ENCODE measurements around the gene COL4A5. TPM values are rescaled to one million over a fixed set of nuclear protein-coding genes. Genes with fewer than 3 reads are reported as not detected.

COL4A5 gene
- total RNA-seq, 1 experiment from 2014 or later, result 29.4 TPM

GRCh38 chrX:108640817-108641216, 201.2 kb downstream of the COL4A5 start (continued):
- TF ChIP-seq ZBTB33 (IDR thresholded peaks at IDR 0.05; ENCODE audit: extremely low read depth, insufficient replicate concordance, low read length), result no peak
- TF ChIP-seq RAD21 (IDR thresholded peaks at IDR 0.05; ENCODE audit: low read depth), result no peak

GRCh38 chrX:108641589-108642272, 202.1 kb downstream of the COL4A5 start:
- POLR2A ChIA-PET, result no interaction called here
- H3K27me3 ChIP-seq (ENCODE audit: insufficient read depth, low read length), result no peaks in the 10 kb centered on the region
- CTCF ChIA-PET, result no interaction called here
- H3K9ac ChIP-seq (ENCODE audit: low read length), result no peak overlapping the region
- H3K4me3 ChIP-seq (replicated peaks in 1 of 2; ENCODE audit: low read depth in 1 of 2, low read length in 2 of 2), result no peak overlapping the region
- H3K4me2 ChIP-seq (ENCODE audit: low read length), result no peak overlapping the region
- no peak overlapping the region for H2AFZ ChIP-seq (ENCODE audit: low read depth, low read length, poor library complexity, severe bottlenecking)
- H3K36me3 ChIP-seq (ENCODE audit: control insufficient read depth in 1 of 2, insufficient read depth in 2 of 2, low read length in 2 of 2), result no peaks in the 10 kb centered on the region
- H3K4me1 ChIP-seq (ENCODE audit: control insufficient read depth in 1 of 2, insufficient read depth in 2 of 2, low read length in 2 of 2), result no peaks in the 10 kb centered on the region
- ATAC-seq (no peak), DNase-seq (ENCODE audit: low read depth, low spot score) (no peak)
- no peaks in the 10 kb centered on the region for H4K20me1 ChIP-seq (ENCODE audit: insufficient read depth)
- intact Hi-C loops (cut with micrococcal nuclease), result no loop called here
- H3K9me2 ChIP-seq (ENCODE audit: insufficient read depth), result no peaks in the 10 kb centered on the region
- no peaks in the 10 kb centered on the region for H3K79me2 ChIP-seq (ENCODE audit: insufficient read depth, low read length)
- no peak overlapping the region for H3K27ac ChIP-seq (ENCODE audit: low read depth, low read length)
- H3K9me3 ChIP-seq (ENCODE audit: control insufficient read depth in 1 of 2, insufficient read depth in 1 of 2, low read depth in 1 of 2, low read length in 2 of 2), result no peaks in the 10 kb centered on the region
- no TSS peak for BruUV-seq (replicated peaks)
- RAD21 ChIA-PET (ENCODE audit: low non-redundant PET in 1 of 2, low total read pairs in 2 of 2, uncharacterized antibody in 2 of 2, unreplicated experiment in 2 of 2), result no interaction called here
- TF ChIP-seq ZBTB33 (IDR thresholded peaks at IDR 0.05; ENCODE audit: extremely low read depth, insufficient replicate concordance, low read length) (no peak), TCF7L2 (IDR thresholded peaks at IDR 0.05; ENCODE audit: borderline replicate concordance, extremely low read depth, insufficient read depth, insufficient read length) (no peak), SIN3A (IDR thresholded peaks at IDR 0.05; ENCODE audit: low read depth) (no peak), ELF1 (IDR thresholded peaks at IDR 0.05; ENCODE audit: borderline replicate concordance, low read depth) (no peak), POLR2A (IDR thresholded peaks at IDR 0.05; ENCODE audit: borderline replicate concordance, extremely low read depth, insufficient read depth, insufficient read length) (no peak), EZH2phosphoT487 (IDR thresholded peaks at IDR 0.05; ENCODE audit: borderline replicate concordance) (no peak), CEBPB (IDR thresholded peaks at IDR 0.05; ENCODE audit: low read depth) (no peak), YY1 (IDR thresholded peaks at IDR 0.05; ENCODE audit: extremely low read depth, insufficient replicate concordance, low read depth, low read length) (no peak), FOSL1 (IDR thresholded peaks at IDR 0.05; ENCODE audit: low read depth) (no peak), CTCF (IDR thresholded peaks at IDR 0.05 in 2 of 3, conservative IDR thresholded peaks at IDR 0.05 in 1 of 3; ENCODE audit: borderline replicate concordance in 1 of 3, insufficient read depth in 1 of 3, low read depth in 2 of 3, low read length in 2 of 3) (no peak), EZH2 (IDR thresholded peaks at IDR 0.05) (no peak), JUND (IDR thresholded peaks at IDR 0.05) (no peak), REST (IDR thresholded peaks at IDR 0.05; ENCODE audit: low read depth) (no peak), CBX3 (IDR thresholded peaks at IDR 0.05; ENCODE audit: low read depth) (no peak)
